HCT116 (cell line): ENCODE measurements around the gene COL1A1. TPM values are rescaled to one million over a fixed set of nuclear protein-coding genes. Genes with fewer than 3 reads are reported as not detected.

ENCODE experiments used
- ATAC-seq: fragments of 200-7000 bp; cut with Tn5 transposase; 2 replicates; pipeline ENCODE4 v1.9.1; 2020; ENCODE audit warnings: mild to moderate bottlenecking, moderate library complexity
- BruUV-seq: library from RNA; stranded (reverse); fragments of 400-500 nt; replicated peaks from 2 replicates; lab custom pipeline; 2021; lab: Mats Ljungman, UMichigan
- CTCF ChIA-PET: fragments of 300-600 bp; sonication (Branson Sonifier 250); formaldehyde crosslinking; loops from one replicate; lab custom pipeline; 2021; ENCODE audit warnings: antibody characterized with exemption; lab: Charles Lee
- POLR2A ChIA-PET: fragments of 300-600, 350-600 bp; sonication (Branson Sonifier 250); formaldehyde crosslinking; loops from one replicate; lab custom pipeline; 2021; ENCODE audit warnings: antibody characterized with exemption; lab: Charles Lee
- RAD21 ChIA-PET, 2 experiments: fragments of 300-600 bp; sonication (Branson Sonifier 250); formaldehyde crosslinking; loops; one replicate each; lab custom pipeline; 2023; ENCODE audit warnings: low total read pairs in 2 of 2; ENCODE audit not compliant: uncharacterized antibody in 2 of 2, unreplicated experiment in 2 of 2, low non-redundant PET in 1 of 2; lab: Charles Lee
- DNase-seq: peaks from one replicate; pipeline ENCODE4 v3.0.0-alpha.2; 2010; ENCODE audit warnings: low read depth, low spot score
- H2AFZ ChIP-seq: fragments of 200-600 bp; shearing (Covaris generic), sonication (generic); 2 replicates; pipeline ENCODE4 v1.6.1; 2017; ENCODE audit warnings: low read depth, mixed run types, mixed read lengths, antibody characterized with exemption, low read length; ENCODE audit not compliant: poor library complexity, severe bottlenecking
- H3K27ac ChIP-seq: 2 replicates; pipeline ENCODE4 v1.5.1; 2012; ENCODE audit warnings: low read depth, low read length
- H3K27me3 ChIP-seq: fragments of 200-600 bp; sonication (generic); 2 replicates; pipeline ENCODE4 v1.6.1; 2016; ENCODE audit warnings: mixed run types, low read length, mixed read lengths; ENCODE audit not compliant: insufficient read depth
- H3K36me3 ChIP-seq, 2 experiments: fragments of 200-500 bp in 1 of 2; fragments of 200-600 bp in 1 of 2; sonication (Bioruptor generic) in 1 of 2; sonication (generic) in 1 of 2; 2 replicates each; pipeline versions ENCODE4 v1.5.1 to v1.6.1; 2014 to 2016; ENCODE audit warnings: low read length in 2 of 2, inconsistent platforms in 1 of 2, mixed read lengths in 1 of 2, mixed run types in 1 of 2; ENCODE audit not compliant: insufficient read depth in 2 of 2, control insufficient read depth in 1 of 2
- H3K4me1 ChIP-seq, 2 experiments: fragments of 200-600 bp in 1 of 2; sonication (generic) in 1 of 2; 2 replicates each; pipeline versions ENCODE4 v1.5.1 to v1.6.1; 2012 to 2017; ENCODE audit warnings: low read length in 2 of 2, inconsistent platforms in 1 of 2, mild to moderate bottlenecking in 1 of 2, mixed read lengths in 1 of 2, mixed run types in 1 of 2, moderate library complexity in 1 of 2; ENCODE audit not compliant: insufficient read depth in 2 of 2, control insufficient read depth in 1 of 2
- H3K4me2 ChIP-seq: fragments of 200-600 bp; sonication (generic); 2 replicates; pipeline ENCODE4 v1.6.1; 2017; ENCODE audit warnings: mixed run types, low read length, mixed read lengths
- H3K4me3 ChIP-seq, 2 experiments: fragments of 200-600 bp in 1 of 2; sonication (generic) in 1 of 2; replicated peaks in 1 of 2; 2 replicates each; pipeline ENCODE4 v1.5.1; 2011 to 2016; ENCODE audit warnings: low read length in 2 of 2, control low read depth in 1 of 2, low read depth in 1 of 2, mild to moderate bottlenecking in 1 of 2, mixed read lengths in 1 of 2, mixed run types in 1 of 2
- H3K79me2 ChIP-seq: fragments of 200-600 bp; sonication (generic); 2 replicates; pipeline ENCODE4 v1.6.1; 2017; ENCODE audit warnings: mild to moderate bottlenecking, mixed run types, low read length, moderate library complexity, mixed read lengths; ENCODE audit not compliant: insufficient read depth
- H3K9ac ChIP-seq: fragments of 200-600 bp; sonication (generic); 2 replicates; pipeline ENCODE4 v1.6.1; 2016; ENCODE audit warnings: low read length, mixed read lengths
- H3K9me2 ChIP-seq: fragments of 200-600 bp; sonication (generic), shearing (Covaris generic); 2 replicates; pipeline ENCODE4 v1.6.1; 2017; ENCODE audit warnings: mixed run types, mild to moderate bottlenecking, moderate library complexity; ENCODE audit not compliant: insufficient read depth
- H3K9me3 ChIP-seq, 2 experiments: fragments of 200-500 bp in 1 of 2; fragments of 200-600 bp in 1 of 2; sonication (Bioruptor generic) in 1 of 2; sonication (generic) in 1 of 2; 2 replicates each; pipeline ENCODE4 v1.6.1; 2014 to 2017; ENCODE audit warnings: low read length in 2 of 2, mixed read lengths in 2 of 2, inconsistent platforms in 1 of 2, low read depth in 1 of 2, mild to moderate bottlenecking in 1 of 2, mixed run types in 1 of 2, moderate library complexity in 1 of 2; ENCODE audit not compliant: control insufficient read depth in 1 of 2, insufficient read depth in 1 of 2
- H4K20me1 ChIP-seq: fragments of 200-600 bp; sonication (generic), shearing (Covaris generic); 2 replicates; pipeline ENCODE4 v1.6.1; 2017; ENCODE audit warnings: mixed run types, mild to moderate bottlenecking, moderate library complexity; ENCODE audit not compliant: insufficient read depth
- CBX3 ChIP-seq: IDR thresholded peaks from 2 replicates; pipeline ENCODE4 v1.6.1; 2012; ENCODE audit warnings: low read depth
- CEBPB ChIP-seq: IDR thresholded peaks from 2 replicates; pipeline ENCODE4 v1.6.1; 2012; ENCODE audit warnings: low read depth
- EZH2 ChIP-seq: fragments of 200-600 bp; sonication (generic); IDR thresholded peaks from 2 replicates; pipeline ENCODE4 v1.6.1; 2017; ENCODE audit warnings: antibody characterized with exemption, mixed run types
- POLR2AphosphoS5 ChIP-seq: IDR thresholded peaks from 2 replicates; pipeline ENCODE4 v1.6.1; 2011; ENCODE audit warnings: mild to moderate bottlenecking, low read depth, low read length, moderate library complexity
- RAD21 ChIP-seq: IDR thresholded peaks from 2 replicates; pipeline ENCODE4 v1.6.1; 2012; ENCODE audit warnings: low read depth, mild to moderate bottlenecking
- YY1 ChIP-seq: IDR thresholded peaks from 2 replicates; pipeline ENCODE4 v1.6.1; 2011; ENCODE audit warnings: low read length, low read depth, moderate library complexity, mild to moderate bottlenecking; ENCODE audit not compliant: insufficient replicate concordance; ENCODE audit errors: extremely low read depth
- ZBTB33 ChIP-seq: IDR thresholded peaks from 2 replicates; pipeline ENCODE4 v1.6.1; 2011; ENCODE audit warnings: mild to moderate bottlenecking, low read length, moderate library complexity; ENCODE audit not compliant: insufficient replicate concordance; ENCODE audit errors: extremely low read depth
- intact Hi-C: fragments of 100-400 bp; cut with micrococcal nuclease; formaldehyde crosslinking; loops from 2 replicates; pipeline ENCODE4 v1.10.0; 2022
- total RNA-seq: library from RNA; stranded (reverse); gene quantifications from one replicate; pipeline ENCODE4 v1.2.1, GENCODE V29; 2021; ENCODE audit not compliant: unreplicated experiment

Gene COL1A1
- total RNA-seq, 1 experiment from 2014 or later: 33.6 TPM

- POLR2A ChIA-PET: no interaction called here
- Histone ChIP-seq H3K36me3 (peaks cover 52 to 72% of the 10 kb centered on the region in 2 experiments), H2AFZ (no peak overlapping the region), H3K79me2 (peaks cover 84% of the 10 kb centered on the region)
- TF ChIP-seq YY1 (no peak), POLR2AphosphoS5 (no peak), CBX3 (no peak), CEBPB (no peak), RAD21 (no peak), ZBTB33 (no peak), EZH2 (no peak)
- TF ChIP-seq, all 23 proteins: peak for 0
- Histone ChIP-seq H3K27ac (0 out of 2 replicates have a peak overlapping the region, but pooled peaks have one; percentile 9), H3K4me3 (no peak overlapping the region), H3K9me3 (no peaks in the 10 kb centered on the region), H3K9me2 (no peaks in the 10 kb centered on the region), H3K27me3 (no peaks in the 10 kb centered on the region), H3K4me2 (no peak overlapping the region), H3K4me1 (peaks cover 10 to 30% of the 10 kb centered on the region in 2 experiments; a peak in 3 of 4 replicates), H3K9ac (no peak overlapping the region), H4K20me1 (peaks cover 4% of the 10 kb centered on the region; the same call in 1 of the 2 replicates)
- no peak for ATAC-seq
- intact Hi-C loops: no loop called here
- BruUV-seq: no TSS peak
- no peak for DNase-seq
- RAD21 ChIA-PET: no interaction called here
- CTCF ChIA-PET: interaction anchor here (0.9 kb wide), 1 partner anchor 8 kb away, joined by 4 read pairs; no protein-coding TSS in a partner anchor
These were observed 56.4 kb downstream of the COL1A1 start for GRCh38 chr17:50144845-50145531.
